Measurements from ENCODE around the gene SLA2. TPM values are rescaled to one million over a fixed set of nuclear protein-coding genes. Genes with fewer than 3 reads are reported as not detected.

SLA2 gene
- polyA plus RNA-seq, 1 of the 3 experiments (the other 2 are of a cell fraction) = not detected

- TF ChIP-seq PBX3 (IDR thresholded peaks at IDR 0.05) (no peak), GATA2 (CRISPR knock-in tag; IDR thresholded peaks at IDR 0.05) (no peak), GABPA (IDR thresholded peaks at IDR 0.05; ENCODE audit: low read depth) (no peak), CHD2 (IDR thresholded peaks at IDR 0.05; ENCODE audit: low read length, partially characterized antibody) (no peak), MAX (IDR thresholded peaks at IDR 0.05; ENCODE audit: low read depth) (no peak), MXI1 (IDR thresholded peaks at IDR 0.05; ENCODE audit: low read depth, low read length) (no peak), SIN3A (IDR thresholded peaks at IDR 0.05; ENCODE audit: borderline replicate concordance, low read depth, low read length) (no peak), IRF3 (IDR thresholded peaks at IDR 0.05; ENCODE audit: low read depth, low read length) (no peak)
Measured at GRCh38 chr20:36562724-36563123, 83.3 kb downstream of the SLA2 start (continued).

Small RNAs within 50 kb of the gene (small RNA-seq; reads per million reads assigned to genes)
- gene RF00019 = 0 reads per million in 7 experiments

Other genes with a start within 250 kb of the SLA2 start
- gene MYL9, start 104.7 kb downstream of the SLA2 start, polyA plus RNA-seq (2012; rRNA removed) = not detected in 2 replicates
- gene TGIF2, start 72.6 kb downstream of the SLA2 start, polyA plus RNA-seq (2012; rRNA removed) = 10.3 and 10.8 TPM in 2 replicates
- 91.1 and 108 TPM in 2 replicates for gene RAB5IF, start 40.4 kb downstream of the SLA2 start, polyA plus RNA-seq (2012; rRNA removed)
- 20.5 and 25.4 TPM in 2 replicates for gene NDRG3, start 99.9 kb upstream of the SLA2 start, polyA plus RNA-seq (2012; rRNA removed)
- 7.3 and 8.3 TPM in 2 replicates for gene DSN1, start 127.6 kb upstream of the SLA2 start, polyA plus RNA-seq (2012; rRNA removed)
- gene TLDC2, start 229.9 kb upstream of the SLA2 start, polyA plus RNA-seq (2012; rRNA removed) = 0.02 and 0.08 TPM in 2 replicates